ENCODE data around the gene ADGRA3.

The ADGRA3 gene, protein sequence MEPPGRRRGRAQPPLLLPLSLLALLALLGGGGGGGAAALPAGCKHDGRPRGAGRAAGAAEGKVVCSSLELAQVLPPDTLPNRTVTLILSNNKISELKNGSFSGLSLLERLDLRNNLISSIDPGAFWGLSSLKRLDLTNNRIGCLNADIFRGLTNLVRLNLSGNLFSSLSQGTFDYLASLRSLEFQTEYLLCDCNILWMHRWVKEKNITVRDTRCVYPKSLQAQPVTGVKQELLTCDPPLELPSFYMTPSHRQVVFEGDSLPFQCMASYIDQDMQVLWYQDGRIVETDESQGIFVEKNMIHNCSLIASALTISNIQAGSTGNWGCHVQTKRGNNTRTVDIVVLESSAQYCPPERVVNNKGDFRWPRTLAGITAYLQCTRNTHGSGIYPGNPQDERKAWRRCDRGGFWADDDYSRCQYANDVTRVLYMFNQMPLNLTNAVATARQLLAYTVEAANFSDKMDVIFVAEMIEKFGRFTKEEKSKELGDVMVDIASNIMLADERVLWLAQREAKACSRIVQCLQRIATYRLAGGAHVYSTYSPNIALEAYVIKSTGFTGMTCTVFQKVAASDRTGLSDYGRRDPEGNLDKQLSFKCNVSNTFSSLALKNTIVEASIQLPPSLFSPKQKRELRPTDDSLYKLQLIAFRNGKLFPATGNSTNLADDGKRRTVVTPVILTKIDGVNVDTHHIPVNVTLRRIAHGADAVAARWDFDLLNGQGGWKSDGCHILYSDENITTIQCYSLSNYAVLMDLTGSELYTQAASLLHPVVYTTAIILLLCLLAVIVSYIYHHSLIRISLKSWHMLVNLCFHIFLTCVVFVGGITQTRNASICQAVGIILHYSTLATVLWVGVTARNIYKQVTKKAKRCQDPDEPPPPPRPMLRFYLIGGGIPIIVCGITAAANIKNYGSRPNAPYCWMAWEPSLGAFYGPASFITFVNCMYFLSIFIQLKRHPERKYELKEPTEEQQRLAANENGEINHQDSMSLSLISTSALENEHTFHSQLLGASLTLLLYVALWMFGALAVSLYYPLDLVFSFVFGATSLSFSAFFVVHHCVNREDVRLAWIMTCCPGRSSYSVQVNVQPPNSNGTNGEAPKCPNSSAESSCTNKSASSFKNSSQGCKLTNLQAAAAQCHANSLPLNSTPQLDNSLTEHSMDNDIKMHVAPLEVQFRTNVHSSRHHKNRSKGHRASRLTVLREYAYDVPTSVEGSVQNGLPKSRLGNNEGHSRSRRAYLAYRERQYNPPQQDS (N-terminal part only)

DNA sequence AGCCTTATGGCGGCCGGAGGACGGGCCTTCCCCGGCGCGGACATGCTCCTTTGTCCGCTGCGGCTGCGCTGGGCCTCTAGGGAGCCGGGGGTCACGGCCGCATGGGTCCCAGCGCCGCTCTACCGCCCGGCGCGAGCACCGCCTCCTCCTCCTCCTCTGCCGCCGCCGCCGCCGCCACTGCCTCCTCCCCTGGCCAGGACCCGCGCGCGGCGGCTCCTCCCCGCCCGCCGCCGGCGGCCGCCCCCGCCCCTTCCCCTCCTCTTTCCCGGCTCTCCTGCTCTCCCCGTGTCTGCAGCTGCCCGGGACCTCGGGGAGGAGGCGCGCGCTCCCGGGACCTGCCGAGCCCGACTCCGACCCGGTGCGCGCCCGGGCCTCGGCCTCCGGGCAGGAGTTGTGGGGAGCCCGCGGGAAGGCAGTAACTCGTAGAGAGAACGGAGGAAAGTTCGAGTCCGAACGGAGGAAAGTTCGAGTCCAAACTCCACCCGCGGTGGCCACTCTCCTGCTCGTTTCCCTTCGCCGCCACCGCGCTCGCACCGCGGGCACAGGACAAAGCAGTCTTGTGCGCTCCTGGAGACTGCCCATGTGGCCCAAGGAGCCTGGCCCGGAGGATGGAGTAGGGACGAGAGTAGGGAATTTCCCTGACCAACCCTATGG, at the start of gene ADGRA3:
Gene ADGRA3 (minus strand): TSS at position 179 of the 654 bp plus-strand sequence. CDS start 282 bp downstream, outside the sequence.
- peak; percentile 20 for DNase-seq

GRCh38 chr4:22556495-22556894, 40.6 kb upstream of the ADGRA3 start:
- DNase-seq: no peak

GRCh38 chr4:22554670-22555069, 38.8 kb upstream of the ADGRA3 start:
- no peak for DNase-seq

- DNase-seq: no peak
Measured at GRCh38 chr4:22553560-22553959, 37.7 kb upstream of the ADGRA3 start.

- DNase-seq: no peak
Measured at GRCh38 chr4:22552812-22553211, 36.9 kb upstream of the ADGRA3 start.

- DNase-seq: no peak
Measured at GRCh38 chr4:22551550-22551949, 35.7 kb upstream of the ADGRA3 start.

GRCh38 chr4:22546299-22546698, 30.4 kb upstream of the ADGRA3 start:
- no peak for DNase-seq

DNA sequence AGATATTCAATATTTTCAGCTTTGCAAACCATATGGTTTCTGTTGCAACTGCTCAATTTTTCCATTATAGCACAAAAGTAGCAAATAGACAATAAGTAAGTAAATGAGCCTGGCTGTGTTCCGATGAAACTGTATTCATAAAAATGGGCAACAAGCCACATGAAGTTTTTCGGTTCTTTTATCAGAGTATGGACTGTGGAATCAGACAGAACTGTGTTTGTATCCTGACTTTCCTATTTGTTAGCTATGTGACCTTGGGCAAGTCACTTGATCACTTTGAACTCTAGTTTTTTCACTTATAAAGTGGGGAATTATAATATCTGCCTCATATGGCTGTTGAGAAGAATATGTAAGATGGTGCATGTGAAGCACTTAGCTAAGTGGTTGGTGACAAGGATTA, 23.4 kb upstream of the ADGRA3 start:
- no peak for DNase-seq

DNA sequence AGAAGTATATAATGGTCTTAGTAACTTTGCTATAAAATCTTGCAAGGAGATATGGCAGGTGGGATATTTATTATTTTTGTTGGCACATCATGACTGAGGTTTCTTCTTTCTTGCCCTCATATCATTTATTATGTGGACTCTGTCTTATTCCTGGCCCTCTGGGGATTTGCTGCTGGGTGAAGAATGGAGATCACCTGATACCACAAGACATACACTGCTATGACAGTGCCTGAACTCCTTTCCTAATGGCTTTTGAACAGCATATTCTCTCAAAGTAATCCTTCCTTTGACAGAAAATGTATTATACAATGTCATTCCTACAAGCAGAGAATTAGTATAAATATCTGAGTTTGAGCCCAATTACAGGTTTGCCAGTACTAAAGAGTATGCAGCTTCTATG, 22.0 kb upstream of the ADGRA3 start:
- no peak for DNase-seq

- DNase-seq: no peak
Measured at GRCh38 chr4:22534374-22534773, 18.5 kb upstream of the ADGRA3 start.

GRCh38 chr4:22532896-22533295, 17.0 kb upstream of the ADGRA3 start:
- DNase-seq: no peak

DNA sequence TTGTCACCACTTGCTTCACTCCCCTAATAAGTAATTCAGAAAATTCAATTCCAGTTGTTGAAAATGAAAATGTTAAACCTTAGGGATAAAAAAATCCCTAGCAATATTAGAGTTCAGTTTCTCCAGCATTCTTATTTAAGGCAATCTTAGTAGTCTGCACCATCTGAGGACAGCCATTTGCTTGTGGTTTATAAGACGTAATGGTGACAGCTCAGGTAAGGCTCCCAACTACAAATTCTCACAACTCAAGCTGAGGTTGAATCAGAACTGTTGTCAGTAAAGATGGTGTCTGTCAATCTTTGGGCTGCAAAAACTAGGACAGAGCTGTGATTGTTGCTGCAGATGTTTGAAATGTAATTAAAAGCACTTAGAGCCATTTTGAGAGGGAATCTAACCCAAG, 16.3 kb upstream of the ADGRA3 start:
- DNase-seq: no peak

DNA sequence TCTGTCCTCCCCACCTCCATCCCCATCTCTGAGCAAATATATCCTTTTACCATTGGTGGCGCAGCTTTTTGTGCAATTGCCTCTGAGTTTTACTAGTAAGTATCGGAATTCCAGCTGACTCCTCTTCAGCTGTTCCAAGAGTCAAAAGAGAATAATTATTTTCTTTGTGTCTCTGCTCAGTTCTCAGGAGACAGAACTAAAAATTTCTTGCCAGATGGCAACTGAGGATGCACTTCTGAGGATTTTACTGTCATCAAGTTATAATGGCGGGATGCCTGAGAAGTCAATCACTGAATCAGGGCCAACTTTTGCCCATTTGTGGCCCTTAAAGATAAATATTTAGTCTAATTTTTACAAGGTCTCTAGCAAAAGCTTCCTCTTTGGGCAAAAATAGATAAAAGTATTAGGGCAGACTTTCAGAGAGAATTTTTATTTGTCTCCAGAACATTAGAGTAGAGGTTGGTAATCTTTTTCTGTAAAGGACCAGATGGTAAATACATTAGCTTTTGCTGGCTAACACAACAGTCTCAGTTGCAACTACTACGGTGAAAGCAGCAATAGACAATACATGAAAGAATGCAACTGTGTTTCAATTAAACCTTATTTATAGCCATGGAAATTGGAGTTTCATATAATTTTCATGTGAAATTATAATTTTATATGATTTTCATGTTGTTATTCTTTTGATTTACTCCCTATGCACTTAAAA, 15.6 kb upstream of the ADGRA3 start:
- DNase-seq: no peak

- no peak for DNase-seq
Measured at GRCh38 chr4:22524895-22525294, 9.0 kb upstream of the ADGRA3 start.

DNA sequence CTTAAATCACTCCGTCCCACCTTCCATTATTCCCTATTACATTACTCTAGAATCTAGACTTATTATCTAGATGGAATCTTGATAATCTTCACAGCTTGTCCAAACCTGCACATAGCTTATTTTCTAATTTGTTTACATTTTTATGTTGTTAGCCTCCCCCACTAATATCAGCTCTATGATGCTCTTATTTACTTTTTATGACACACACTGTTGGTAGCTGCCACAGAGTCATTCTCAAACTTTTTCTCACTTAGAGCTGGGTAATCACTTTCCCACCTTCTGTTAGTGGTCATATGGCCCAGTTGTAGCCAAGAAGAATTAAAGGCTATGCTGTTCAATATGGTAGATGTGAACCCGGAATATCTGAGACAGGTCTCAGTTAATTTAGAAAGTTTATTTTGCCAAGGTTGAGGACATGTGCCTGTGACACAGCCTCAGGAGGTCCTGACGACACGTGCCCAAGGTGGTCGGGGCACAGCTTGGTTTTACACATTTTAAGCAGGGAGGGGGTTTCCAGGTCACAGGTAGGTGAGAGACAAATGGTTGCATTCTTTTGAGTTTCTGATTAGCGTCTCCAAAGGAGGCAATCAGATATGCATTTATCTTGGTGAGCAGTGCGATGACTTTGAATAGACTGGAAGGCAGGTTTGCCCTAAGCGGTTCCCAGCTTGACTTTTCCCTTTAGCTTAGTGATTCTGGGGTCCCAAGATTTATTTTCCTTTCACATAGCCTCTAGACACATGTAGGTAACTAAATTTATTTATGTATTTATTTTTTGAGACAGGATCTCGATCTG, 7.0 kb upstream of the ADGRA3 start:
- no peak for DNase-seq

GRCh38 chr4:22522206-22522605, 6.3 kb upstream of the ADGRA3 start:
- no peak for DNase-seq

DNA sequence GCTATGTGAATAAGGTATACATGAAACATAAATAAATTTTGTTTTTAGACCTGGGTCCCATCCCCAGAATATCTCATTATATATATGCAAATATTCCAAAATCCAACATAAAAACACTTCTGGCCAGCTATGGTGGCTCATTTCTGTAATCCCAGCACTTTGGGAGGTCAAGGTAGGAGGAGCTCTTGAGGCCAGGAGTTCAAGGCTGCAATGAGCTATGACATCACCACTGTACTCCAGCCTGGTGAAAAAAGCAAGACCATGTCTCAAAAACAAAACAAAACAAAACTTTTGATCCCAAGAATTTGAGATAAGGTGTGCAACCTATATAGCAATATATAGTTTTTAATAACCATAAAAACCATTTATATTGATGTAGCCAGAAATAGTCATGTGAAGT, 5.4 kb upstream of the ADGRA3 start:
- no peak for DNase-seq

- peak; percentile 35 for DNase-seq
Measured at GRCh38 chr4:22515145-22515887, 550 bp downstream of the ADGRA3 start.

DNA sequence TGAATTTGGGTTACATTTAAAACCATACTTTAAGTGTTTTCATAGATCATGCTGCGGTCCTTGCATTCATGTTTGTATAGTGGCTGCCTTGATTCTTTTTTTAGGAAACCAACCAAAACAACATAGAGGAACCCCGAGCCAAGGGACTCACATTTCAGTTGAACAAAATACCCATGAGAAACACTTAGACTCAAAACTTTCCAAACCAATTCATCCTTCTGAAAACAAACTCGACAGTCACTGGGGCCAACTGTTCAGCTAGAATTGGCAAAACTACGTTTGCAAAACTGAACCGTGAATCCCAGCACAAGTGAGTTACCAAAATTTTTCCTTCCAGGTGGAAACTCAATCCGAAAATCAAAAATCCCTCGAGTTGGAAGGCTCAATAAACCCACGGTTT, 1.4 kb downstream of the ADGRA3 start:
- no peak for DNase-seq

GRCh38 chr4:22514001-22514400, 1.9 kb downstream of the ADGRA3 start:
- DNase-seq: no peak

Data from NCI-H2171 (cell line).